ENCODE data around the gene LILRA6.
"Not testable (repeated sequence)": the region's sequence is repeated elsewhere in the genome, so short reads cannot be mapped to it uniquely, and the experiment has no call there.

GRCh38 chr19:54278571-54279195 lies 36.1 kb upstream of the LILRA6 start:
- TF ChIP-seq, protein P1, sequence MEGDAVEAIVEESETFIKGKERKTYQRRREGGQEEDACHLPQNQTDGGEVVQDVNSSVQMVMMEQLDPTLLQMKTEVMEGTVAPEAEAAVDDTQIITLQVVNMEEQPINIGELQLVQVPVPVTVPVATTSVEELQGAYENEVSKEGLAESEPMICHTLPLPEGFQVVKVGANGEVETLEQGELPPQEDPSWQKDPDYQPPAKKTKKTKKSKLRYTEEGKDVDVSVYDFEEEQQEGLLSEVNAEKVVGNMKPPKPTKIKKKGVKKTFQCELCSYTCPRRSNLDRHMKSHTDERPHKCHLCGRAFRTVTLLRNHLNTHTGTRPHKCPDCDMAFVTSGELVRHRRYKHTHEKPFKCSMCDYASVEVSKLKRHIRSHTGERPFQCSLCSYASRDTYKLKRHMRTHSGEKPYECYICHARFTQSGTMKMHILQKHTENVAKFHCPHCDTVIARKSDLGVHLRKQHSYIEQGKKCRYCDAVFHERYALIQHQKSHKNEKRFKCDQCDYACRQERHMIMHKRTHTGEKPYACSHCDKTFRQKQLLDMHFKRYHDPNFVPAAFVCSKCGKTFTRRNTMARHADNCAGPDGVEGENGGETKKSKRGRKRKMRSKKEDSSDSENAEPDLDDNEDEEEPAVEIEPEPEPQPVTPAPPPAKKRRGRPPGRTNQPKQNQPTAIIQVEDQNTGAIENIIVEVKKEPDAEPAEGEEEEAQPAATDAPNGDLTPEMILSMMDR (IDR thresholded peaks at IDR 0.05): not testable (repeated sequence)
- TF ChIP-seq POLR2A (IDR thresholded peaks at IDR 0.05): not testable (repeated sequence)
